HepG2 (cell line): ENCODE measurements around the gene SEMA3G. TPM values are rescaled to one million over a fixed set of nuclear protein-coding genes. Genes with fewer than 3 reads are reported as not detected.

ENCODE experiments used
- AGO1 ChIP-seq: fragments of 200-400 bp; formaldehyde crosslinking; IDR thresholded peaks from 2 replicates; pipeline ENCODE4 v1.6.1; 2017; ENCODE audit warnings: mild to moderate bottlenecking, low read depth, low read length, moderate library complexity; ENCODE audit not compliant: poor library complexity, severe bottlenecking
- ATF5 ChIP-seq: sonication (generic); formaldehyde crosslinking; IDR thresholded peaks from 2 replicates; pipeline ENCODE4 v1.4.0; 2020; ENCODE audit warnings: mild to moderate bottlenecking, low read depth, missing genetic modification reagents
- FOSL1 ChIP-seq: sonication (generic); formaldehyde crosslinking; IDR thresholded peaks from 2 replicates; pipeline ENCODE4 v1.9.0; 2021; ENCODE audit warnings: missing genetic modification reagents, borderline replicate concordance
- MYC ChIP-seq: sonication (generic); formaldehyde crosslinking; IDR thresholded peaks from 2 replicates; pipeline ENCODE4 v1.9.0; 2021; ENCODE audit warnings: missing genetic modification reagents, borderline replicate concordance
- RBM39 ChIP-seq: fragments of 200-400 bp; formaldehyde crosslinking; IDR thresholded peaks from one replicate; pipeline ENCODE4 v1.6.1; 2018; ENCODE audit warnings: antibody characterized with exemption, mild to moderate bottlenecking, low read depth, low read length; ENCODE audit not compliant: poor library complexity, severe bottlenecking
- SRY ChIP-seq: sonication (generic); formaldehyde crosslinking; IDR thresholded peaks from 2 replicates; pipeline ENCODE4 v1.8.0; 2022; ENCODE audit warnings: mild to moderate bottlenecking, missing genetic modification reagents
- ZNF292 ChIP-seq: sonication (generic); formaldehyde crosslinking; IDR thresholded peaks from 2 replicates; pipeline ENCODE4 v1.8.1; 2022; ENCODE audit warnings: mild to moderate bottlenecking, low read depth, missing genetic modification reagents, borderline replicate concordance
- ZNF317 ChIP-seq: sonication (generic); formaldehyde crosslinking; IDR thresholded peaks from 2 replicates; pipeline ENCODE4 v1.5.0; 2020; ENCODE audit warnings: mild to moderate bottlenecking, missing genetic modification reagents
- ZNF318 ChIP-seq: sonication (generic); formaldehyde crosslinking; IDR thresholded peaks from 2 replicates; pipeline ENCODE4 v1.4.0; 2020; ENCODE audit warnings: mild to moderate bottlenecking, missing genetic modification reagents
- ZNF512 ChIP-seq: sonication (generic); formaldehyde crosslinking; IDR thresholded peaks from 2 replicates; pipeline ENCODE4 v1.4.0; 2020; ENCODE audit warnings: mild to moderate bottlenecking, missing genetic modification reagents
- ZXDC ChIP-seq: sonication (generic); formaldehyde crosslinking; IDR thresholded peaks from 2 replicates; pipeline ENCODE4 v1.5.0; 2020; ENCODE audit warnings: mild to moderate bottlenecking, missing genetic modification reagents
- polyA plus RNA-seq, 8 experiments: library from polyadenylated mRNA; depleted of rRNA in 3 of 8; stranded (reverse) in 7 of 8; unstranded in 1 of 8; fragments of >200 nt; fragmentation: Illumina TruSeq in 4 of 8; extraction: Trizol in 4 of 8; gene quantifications; 2 replicates each; pipeline versions ENCODE4 v1.2.1 to v1.2.3, GENCODE V29; 2011 to 2016; ENCODE audit warnings: low read depth in 4 of 8, missing spikeins in 1 of 8, mixed read lengths in 1 of 8; ENCODE audit not compliant: insufficient read depth in 1 of 8
- total RNA-seq, 5 experiments: library from RNA; depleted of rRNA; stranded (reverse); fragments of >200 nt; fragmentation: Illumina TruSeq; extraction: Trizol; gene quantifications; 2 replicates each; pipeline ENCODE4 v1.2.3, GENCODE V29; 2016; ENCODE audit warnings: low read depth in 1 of 5
- TF ChIP-seq, protein P1 (sequence below): sonication (generic); formaldehyde crosslinking; IDR thresholded peaks from 2 replicates; pipeline ENCODE4 v1.4.0; 2020; ENCODE audit warnings: missing genetic modification reagents

The SEMA3G gene
- total and polyA plus RNA-seq, 2 of the 13 experiments (the other 11 are each of a cell fraction or from before 2014, with no cell fraction given): 6.1 to 8.3 TPM

DNA sequence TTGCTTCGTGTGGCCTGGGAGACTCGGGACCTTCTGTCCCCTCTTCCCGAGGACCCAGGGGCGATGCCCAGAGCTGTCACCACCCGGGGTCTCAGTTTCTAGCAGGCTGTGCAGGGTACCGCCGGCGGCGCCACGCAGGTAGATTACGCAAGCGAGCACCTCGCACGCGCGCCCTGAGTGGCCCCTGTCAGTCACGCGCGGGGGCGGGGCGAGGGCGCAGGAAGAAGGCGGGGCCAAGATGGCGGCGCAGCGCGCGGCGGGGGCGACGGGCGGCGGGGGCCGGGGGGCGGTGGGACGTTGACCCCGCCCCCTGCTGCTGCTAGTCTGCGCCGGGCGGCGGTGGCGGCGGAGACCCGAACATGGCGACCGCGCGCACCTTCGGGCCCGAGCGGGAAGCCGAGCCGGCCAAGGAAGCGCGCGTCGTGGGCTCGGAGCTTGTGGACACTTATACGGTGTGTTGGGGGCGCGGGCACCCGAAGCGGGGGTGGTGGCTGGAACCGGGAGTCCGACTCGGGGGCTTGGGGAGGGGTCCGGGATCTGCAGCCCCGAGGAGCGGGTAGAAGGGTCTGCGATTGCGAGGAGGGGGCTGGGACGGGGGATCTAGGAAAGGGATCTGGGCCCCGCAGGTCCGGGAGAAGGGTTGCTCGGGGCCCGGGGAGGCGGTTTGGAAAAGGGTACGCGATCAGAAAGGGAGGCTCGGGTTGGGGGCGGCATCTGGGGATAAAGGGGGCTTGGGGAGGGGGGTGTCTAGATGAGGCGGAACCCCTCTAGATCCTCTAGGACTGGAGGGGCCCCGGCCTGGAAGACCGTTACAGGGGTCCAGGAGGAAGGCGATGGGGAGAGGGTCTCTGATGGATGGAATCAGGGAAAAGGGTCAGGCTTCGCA lies 10.6 kb upstream of the SEMA3G start, which contains the start of gene NISCH (continued):
- TF ChIP-seq ZXDC (no peak), ZNF318 (CRISPR knock-in tag) (no peak), ZNF317 (CRISPR knock-in tag) (no peak), ZNF292 (CRISPR knock-in tag) (peak; percentile 35; the same call in 1 of the 2 replicates), MYC (peak; percentile 90), FOSL1 (CRISPR knock-in tag) (no peak), AGO1 (no peak), ATF5 (CRISPR knock-in tag) (no peak), SRY (CRISPR knock-in tag) (0 out of 2 replicates have a peak, but pooled peaks have one; percentile 47), RBM39 (no peak), ZNF512 (no peak)
- TF ChIP-seq, protein P1, sequence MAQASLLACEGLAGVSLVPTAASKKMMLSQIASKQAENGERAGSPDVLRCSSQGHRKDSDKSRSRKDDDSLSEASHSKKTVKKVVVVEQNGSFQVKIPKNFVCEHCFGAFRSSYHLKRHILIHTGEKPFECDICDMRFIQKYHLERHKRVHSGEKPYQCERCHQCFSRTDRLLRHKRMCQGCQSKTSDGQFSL (CRISPR knock-in tag): no peak
